ENCODE data around the gene AUTS2. TPM values are rescaled to one million over a fixed set of nuclear protein-coding genes. Genes with fewer than 3 reads are reported as not detected.
A peak's percentile ranks its signal among the peaks of the same experiment; 100 is the strongest.

AUTS2 gene
- total and polyA plus RNA-seq, 7 experiments from 2014 or later = 0.40 to 31.7 (median 4.2) TPM

GRCh38 chr7:69947998-69948397, 349.7 kb downstream of the AUTS2 start:
- DNase-seq = no peak
- ChIA-PET POLR2A (no interaction called here), CTCF (no interaction called here)
- no peak overlapping the region for H3K4me3 ChIP-seq (ENCODE audit: low read length)
- H3K9me3 ChIP-seq (ENCODE audit: control insufficient read depth in 2 of 3, low read length in 3 of 3) = no peaks in the 10 kb centered on the region
- intact Hi-C loops (cut with micrococcal nuclease) = no loop called here
- no peak overlapping the region for H3K4me3 Mint-ChIP-seq
- no peaks in the 10 kb centered on the region for H3K27me3 Mint-ChIP-seq
- no peak overlapping the region for H3K27ac ChIP-seq (ENCODE audit: low read depth, low read length)
- H3K36me3 ChIP-seq (ENCODE audit: control insufficient read depth in 2 of 3, insufficient read depth in 3 of 3, low read length in 3 of 3) = no peaks in the 10 kb centered on the region
- H3K27ac Mint-ChIP-seq = no peak overlapping the region
- peaks cover 0 to 4% of the 10 kb centered on the region in 2 donors for H3K4me1 ChIP-seq (ENCODE audit: control insufficient read depth in 2 of 2, insufficient read depth in 2 of 2, low read length in 2 of 2)
- H3K36me3 Mint-ChIP-seq = no peaks in the 10 kb centered on the region
- H3K9me3 Mint-ChIP-seq = no peaks in the 10 kb centered on the region
- no peak for ATAC-seq
- no peaks in the 10 kb centered on the region for H3K27me3 ChIP-seq (ENCODE audit: control insufficient read depth in 2 of 2, insufficient read depth in 2 of 2, low read length in 2 of 2)
- peaks cover 0 to 6% (median 3%) of the 10 kb centered on the region in 7 donors for H3K4me1 Mint-ChIP-seq

DNA sequence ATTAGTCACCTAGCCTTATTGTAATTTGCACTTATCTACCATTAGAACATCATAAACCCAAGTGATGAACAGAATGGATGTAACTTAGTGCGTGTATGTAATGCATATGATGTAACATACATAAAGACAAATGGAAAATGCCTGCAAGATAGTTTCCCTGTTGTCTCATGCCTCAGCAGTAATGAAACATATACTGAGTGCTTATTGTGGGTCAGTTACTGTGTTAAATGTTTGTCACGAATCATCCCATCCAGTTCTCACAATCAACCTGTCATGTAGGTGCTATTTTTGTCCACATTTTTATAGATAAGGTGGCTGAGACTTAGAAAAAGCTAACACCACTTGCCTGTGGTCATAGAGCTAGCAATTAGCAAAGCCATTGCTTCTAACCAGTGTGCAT, 350.8 kb downstream of the AUTS2 start:
- Mint-ChIP-seq H3K36me3 (no peaks in the 10 kb centered on the region), H3K4me3 (no peak overlapping the region), H3K27ac (no peak overlapping the region), H3K4me1 (peaks cover 0 to 16% (median 7%) of the 10 kb centered on the region in 7 donors), H3K9me3 (no peaks in the 10 kb centered on the region), H3K27me3 (no peaks in the 10 kb centered on the region)
- ChIA-PET POLR2A (no interaction called here), CTCF (no interaction called here)
- no peaks in the 10 kb centered on the region for H3K9me3 ChIP-seq (ENCODE audit: control insufficient read depth in 2 of 3, low read length in 3 of 3)
- no peaks in the 10 kb centered on the region for H3K27me3 ChIP-seq (ENCODE audit: control insufficient read depth in 2 of 2, insufficient read depth in 2 of 2, low read length in 2 of 2)
- H3K4me1 ChIP-seq (ENCODE audit: control insufficient read depth in 2 of 2, insufficient read depth in 2 of 2, low read length in 2 of 2) = peaks cover 0 to 5% of the 10 kb centered on the region in 2 donors
- no peak overlapping the region for H3K27ac ChIP-seq (ENCODE audit: low read depth, low read length)
- H3K36me3 ChIP-seq (ENCODE audit: control insufficient read depth in 2 of 3, insufficient read depth in 3 of 3, low read length in 3 of 3) = no peaks in the 10 kb centered on the region
- no peak for ATAC-seq
- intact Hi-C loops (cut with micrococcal nuclease) = no loop called here
- DNase-seq = no peak
- no peak overlapping the region for H3K4me3 ChIP-seq (ENCODE audit: low read length)

GRCh38 chr7:69951458-69951857, 353.2 kb downstream of the AUTS2 start:
- no peaks in the 10 kb centered on the region for H3K27me3 Mint-ChIP-seq

DNA sequence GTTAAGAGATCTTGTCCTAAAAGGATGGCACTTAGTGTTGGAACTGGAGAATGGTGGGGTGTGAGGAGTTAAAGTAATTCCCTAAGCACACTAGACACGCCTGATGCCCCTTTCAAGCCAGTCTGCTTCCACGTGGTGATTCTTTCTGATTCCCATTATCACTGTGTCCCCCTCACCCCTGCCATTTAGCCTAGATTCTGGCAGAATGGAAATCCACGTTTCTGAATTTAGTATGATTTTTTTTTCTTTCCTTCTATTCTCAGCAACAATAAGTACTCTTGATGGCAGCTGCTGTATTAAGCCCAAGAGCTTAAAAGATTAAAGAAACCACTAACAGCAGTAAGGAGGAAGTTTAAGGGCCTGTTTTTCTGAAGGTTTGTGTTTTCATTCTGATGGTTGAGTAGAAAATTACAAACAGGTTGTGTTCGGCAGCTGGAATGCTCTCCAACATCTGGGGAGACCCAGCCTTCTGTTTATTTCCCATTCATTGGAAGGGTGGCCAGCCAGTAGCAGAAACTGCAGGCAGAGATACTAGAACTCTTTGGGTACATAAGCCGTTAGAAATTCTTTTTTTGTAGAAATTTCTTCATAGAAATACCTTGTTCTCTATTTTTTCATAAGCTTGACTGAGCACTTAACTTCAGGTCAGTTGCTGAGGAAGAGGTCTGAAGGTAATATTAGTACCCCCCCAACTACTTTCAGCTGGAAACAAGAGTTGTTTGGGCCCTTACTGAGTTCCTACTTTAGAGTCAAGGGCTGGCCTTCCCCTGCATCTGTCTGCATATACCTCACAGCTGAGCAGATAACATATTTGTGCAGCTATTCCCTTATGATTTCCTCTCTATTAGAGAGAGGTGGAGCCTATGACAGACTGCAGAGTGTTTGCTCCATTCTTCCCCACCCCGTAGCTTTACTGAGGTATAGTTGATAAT, 355.1 kb downstream of the AUTS2 start:
- H3K36me3 Mint-ChIP-seq = no peaks in the 10 kb centered on the region
- CTCF ChIA-PET = interaction anchor here (0.5 kb wide), 1 partner anchor 731 kb away, joined by 4 read pairs; no protein-coding TSS in a partner anchor
- no peaks in the 10 kb centered on the region for H3K27me3 Mint-ChIP-seq

More at GRCh38 chr7:69951458-69951857, 353.2 kb downstream of the AUTS2 start:
- no peaks in the 10 kb centered on the region for H3K36me3 ChIP-seq (ENCODE audit: control insufficient read depth in 2 of 3, insufficient read depth in 3 of 3, low read length in 3 of 3)
- H3K36me3 Mint-ChIP-seq = no peaks in the 10 kb centered on the region
- POLR2A ChIA-PET = no interaction called here
- no peak overlapping the region for H3K27ac ChIP-seq (ENCODE audit: low read depth, low read length)
- ATAC-seq (no peak), DNase-seq (no peak)
- peaks cover 0 to 5% of the 10 kb centered on the region in 2 donors for H3K4me1 ChIP-seq (ENCODE audit: control insufficient read depth in 2 of 2, insufficient read depth in 2 of 2, low read length in 2 of 2)
- H3K9me3 Mint-ChIP-seq = no peaks in the 10 kb centered on the region
- no peaks in the 10 kb centered on the region for H3K9me3 ChIP-seq (ENCODE audit: control insufficient read depth in 2 of 3, low read length in 3 of 3)
- no peak overlapping the region for H3K4me3 Mint-ChIP-seq
- no peaks in the 10 kb centered on the region for H3K27me3 ChIP-seq (ENCODE audit: control insufficient read depth in 2 of 2, insufficient read depth in 2 of 2, low read length in 2 of 2)
- intact Hi-C loops (cut with micrococcal nuclease) = no loop called here
- H3K4me1 Mint-ChIP-seq = peaks cover 0 to 21% (median 9%) of the 10 kb centered on the region in 7 donors
- CTCF ChIA-PET = no interaction called here
- no peak overlapping the region for H3K27ac Mint-ChIP-seq
- H3K4me3 ChIP-seq (ENCODE audit: low read length) = no peak overlapping the region

DNA sequence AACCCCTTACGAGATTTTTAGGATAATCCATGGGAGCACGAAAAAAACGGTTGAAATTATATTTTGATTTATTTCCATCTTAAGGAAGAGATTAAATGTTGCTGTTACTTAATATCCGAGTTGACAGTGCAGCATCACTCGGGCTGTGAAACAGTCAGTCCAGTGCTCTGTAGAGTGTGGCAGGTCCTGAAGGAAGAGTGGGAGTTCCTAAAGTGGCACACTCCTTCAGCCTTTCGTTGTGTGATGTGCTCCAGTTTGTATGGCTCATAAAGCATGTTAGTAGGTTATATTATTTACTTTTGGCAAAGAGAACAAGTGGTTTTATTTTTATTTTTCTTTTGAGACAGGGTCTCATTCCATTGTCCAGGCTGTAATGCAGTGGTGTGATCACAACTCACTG, 358.3 kb downstream of the AUTS2 start:
- Mint-ChIP-seq H3K9me3 (no peaks in the 10 kb centered on the region), H3K4me1 (peaks cover 0 to 21% (median 9%) of the 10 kb centered on the region in 7 donors), H3K27me3 (no peaks in the 10 kb centered on the region), H3K27ac (no peak overlapping the region), H3K36me3 (no peaks in the 10 kb centered on the region), H3K4me3 (no peak overlapping the region)
- CTCF ChIA-PET = no interaction called here
- DNase-seq (no peak), ATAC-seq (no peak)
- Histone ChIP-seq H3K4me1 (ENCODE audit: control insufficient read depth in 2 of 2, insufficient read depth in 2 of 2, low read length in 2 of 2) (peaks cover 0 to 5% of the 10 kb centered on the region in 2 donors), H3K27me3 (ENCODE audit: control insufficient read depth in 2 of 2, insufficient read depth in 2 of 2, low read length in 2 of 2) (no peaks in the 10 kb centered on the region), H3K9me3 (ENCODE audit: control insufficient read depth in 2 of 3, low read length in 3 of 3) (no peaks in the 10 kb centered on the region), H3K27ac (ENCODE audit: low read depth, low read length) (no peak overlapping the region), H3K4me3 (ENCODE audit: low read length) (no peak overlapping the region), H3K36me3 (ENCODE audit: control insufficient read depth in 2 of 3, insufficient read depth in 3 of 3, low read length in 3 of 3) (no peaks in the 10 kb centered on the region)
- POLR2A ChIA-PET = no interaction called here
- intact Hi-C loops (cut with micrococcal nuclease) = no loop called here

More for the DNA sequence above, 355.1 kb downstream of the AUTS2 start:
- Mint-ChIP-seq H3K27ac (peak overlapping the region in 8 of 9 donors; percentile 1 to 91 (median 79)), H3K4me3 (peak overlapping the region in 6 of 10 donors; percentile 9 to 73 (median 54)), H3K4me1 (peaks cover 0 to 21% (median 9%) of the 10 kb centered on the region in 7 donors), H3K9me3 (no peaks in the 10 kb centered on the region)
- H3K27me3 ChIP-seq (ENCODE audit: control insufficient read depth in 2 of 2, insufficient read depth in 2 of 2, low read length in 2 of 2) = no peaks in the 10 kb centered on the region
- POLR2A ChIA-PET = no interaction called here
- no peak overlapping the region for H3K4me3 ChIP-seq (ENCODE audit: low read length)
- no peaks in the 10 kb centered on the region for H3K36me3 ChIP-seq (ENCODE audit: control insufficient read depth in 2 of 3, insufficient read depth in 3 of 3, low read length in 3 of 3)
- H3K9me3 ChIP-seq (ENCODE audit: control insufficient read depth in 2 of 3, low read length in 3 of 3) = no peaks in the 10 kb centered on the region
- intact Hi-C loops (cut with micrococcal nuclease) = no loop called here
- H3K4me1 ChIP-seq (ENCODE audit: control insufficient read depth in 2 of 2, insufficient read depth in 2 of 2, low read length in 2 of 2) = peaks cover 0 to 5% of the 10 kb centered on the region in 2 donors
- peak overlapping the region; percentile 4 for H3K27ac ChIP-seq (ENCODE audit: low read depth, low read length)
- DNase-seq (peak in 2 of 9 donors; percentile 5 to 19), ATAC-seq (peak; percentile 27)

DNA sequence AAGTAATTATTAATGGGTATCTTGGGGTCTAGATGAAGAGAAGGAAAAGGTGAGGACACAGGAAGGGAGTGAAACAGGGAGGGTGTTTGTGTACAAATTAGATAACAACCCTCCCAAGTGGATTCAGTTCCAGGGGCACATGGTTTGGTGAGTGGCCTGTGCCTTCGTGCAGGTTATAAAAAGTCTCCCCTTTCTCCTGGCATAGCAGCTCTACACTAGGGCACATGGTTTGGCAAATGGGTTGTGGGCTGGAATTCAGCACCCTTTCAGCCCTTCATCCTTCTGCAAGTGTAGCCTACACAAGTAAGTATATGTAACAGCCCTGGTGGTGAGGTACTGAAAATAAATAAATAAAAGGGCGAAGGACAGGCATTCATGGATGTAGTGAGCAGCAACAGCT, 359.4 kb downstream of the AUTS2 start:
- Histone ChIP-seq H3K36me3 (ENCODE audit: control insufficient read depth in 2 of 3, insufficient read depth in 3 of 3, low read length in 3 of 3) (no peaks in the 10 kb centered on the region), H3K27me3 (ENCODE audit: control insufficient read depth in 2 of 2, insufficient read depth in 2 of 2, low read length in 2 of 2) (no peaks in the 10 kb centered on the region), H3K27ac (ENCODE audit: low read depth, low read length) (no peak overlapping the region), H3K4me3 (ENCODE audit: low read length) (no peak overlapping the region), H3K4me1 (ENCODE audit: control insufficient read depth in 2 of 2, insufficient read depth in 2 of 2, low read length in 2 of 2) (peaks cover 0 to 5% of the 10 kb centered on the region in 2 donors), H3K9me3 (ENCODE audit: control insufficient read depth in 2 of 3, low read length in 3 of 3) (no peaks in the 10 kb centered on the region)
- Mint-ChIP-seq H3K4me3 (no peak overlapping the region), H3K27me3 (no peaks in the 10 kb centered on the region), H3K27ac (no peak overlapping the region), H3K36me3 (no peaks in the 10 kb centered on the region), H3K9me3 (peaks cover 0 to 3% (median 0%) of the 10 kb centered on the region in 11 donors), H3K4me1 (peaks cover 0 to 25% (median 13%) of the 10 kb centered on the region in 7 donors)
- ChIA-PET CTCF (no interaction called here), POLR2A (no interaction called here)
- DNase-seq (no peak), ATAC-seq (no peak)
- intact Hi-C loops (cut with micrococcal nuclease) = no loop called here

Data from naive thymus-derived CD4-positive, alpha-beta T cell (primary cell).